Astrocyte (in vitro differentiated cells and primary cell): ENCODE measurements around the gene CD48.

Experiments used
- CTCF ChIP-seq: IDR thresholded peaks from 2 replicates; pipeline ENCODE4 v1.5.1; 2011; ENCODE audit warnings: low read depth, mild to moderate bottlenecking, inconsistent platforms, low read length, moderate library complexity; ENCODE audit not compliant: insufficient read depth
- EZH2 ChIP-seq: IDR thresholded peaks from 2 replicates; pipeline ENCODE4 v1.6.1; 2012; ENCODE audit warnings: mild to moderate bottlenecking, low read length, inconsistent platforms; ENCODE audit not compliant: insufficient read depth

- TF ChIP-seq CTCF (no peak), EZH2 (no peak)
Observed at GRCh38 chr1:160727316-160727640, 15.7 kb upstream of the CD48 start.
